ENCODE results near the gene GAS2. TPM values are rescaled to one million over a fixed set of nuclear protein-coding genes. Genes with fewer than 3 reads are reported as not detected.

GAS2 gene
- 13.0 TPM for total RNA-seq

GRCh38 chr11:22666325-22666687, at the start of gene GAS2:
GAS2 (plus strand) TSS chr11:22666611; CDS start chr11:22674870, 8,259 bp downstream.

DNA sequence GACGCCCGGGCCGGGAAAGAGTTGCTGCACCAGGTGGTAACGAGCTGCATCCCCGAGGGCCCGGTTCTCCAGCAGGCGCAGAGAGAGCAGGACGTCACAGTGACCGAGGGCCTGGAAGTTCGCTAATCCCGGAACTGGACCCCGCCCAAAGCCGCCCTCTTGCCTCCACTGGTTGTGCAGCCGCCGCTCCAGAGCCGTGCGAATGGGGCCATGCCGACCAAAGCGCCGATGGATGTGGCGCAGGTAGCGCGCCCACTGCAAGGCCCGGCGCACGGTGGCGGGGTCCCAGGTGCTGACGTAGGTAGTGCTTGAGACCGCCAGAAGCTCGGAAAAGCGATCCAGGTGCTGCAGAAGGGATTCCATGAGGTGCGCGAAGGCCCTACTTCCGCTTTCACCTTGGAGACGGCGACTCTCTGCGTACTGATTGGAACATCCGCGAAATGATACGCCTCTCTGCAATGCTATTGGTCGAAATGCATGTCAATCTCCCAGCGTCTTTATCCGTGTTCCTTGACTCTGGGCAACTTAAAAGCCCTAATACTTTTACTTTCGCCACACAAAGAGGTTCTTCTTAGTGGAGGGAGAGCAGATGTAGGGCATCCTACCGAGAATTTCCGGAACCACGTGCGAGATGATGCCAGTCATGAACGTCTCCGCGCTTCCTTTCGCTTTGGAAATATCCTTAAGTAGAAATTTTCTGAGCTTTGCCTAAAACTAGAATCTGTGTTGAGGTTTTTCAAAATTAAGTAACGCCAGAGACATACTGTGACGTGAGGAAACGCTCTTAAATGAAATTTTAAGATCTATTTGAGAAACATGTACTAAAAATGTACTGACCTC, 40.7 kb upstream of the GAS2 start, which contains the start of gene FANCF:
Gene FANCF (minus strand): TSS at position 376 of the 840 bp plus-strand sequence. CDS start 13 bp downstream, at position 363.

GRCh38 chr11:22829231-22830081, 163.0 kb downstream of the GAS2 start, which contains the start of gene SVIP:
SVIP (minus strand) TSS chr11:22829801; CDS start chr11:22829748, 53 bp downstream.

DNA sequence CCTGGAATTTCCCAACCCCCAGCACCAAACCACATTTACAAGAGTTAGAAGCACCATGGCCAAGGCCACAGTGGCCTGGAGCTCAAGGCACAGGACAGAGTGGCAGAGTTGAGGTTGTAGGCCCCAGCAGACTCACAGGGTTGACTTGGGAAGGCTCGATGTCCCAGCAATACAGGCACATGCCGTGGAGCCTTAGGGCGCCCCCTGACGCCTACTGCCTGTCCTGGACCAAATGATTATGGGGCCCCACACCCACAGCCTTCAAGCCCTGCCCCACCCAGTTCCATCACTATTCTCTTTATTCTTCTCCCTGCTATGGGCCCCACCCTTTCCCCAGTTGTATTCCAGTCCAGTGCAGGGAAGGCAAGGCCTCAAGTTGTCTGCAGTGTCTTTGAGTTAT, 193.8 kb downstream of the GAS2 start, which contains the start of gene CCDC179:
Gene CCDC179 (minus strand): TSS at position 234 of the 400 bp plus-strand sequence. CDS start 53 bp downstream, at position 181.

Small RNA genes lying within 50 kb of the gene (small RNA-seq; reads per million reads assigned to genes)
- not detected for gene RNA5SP338 (ENCODE audit: low replicate concordance)

Other genes with a start within 250 kb of the GAS2 start
- 17.9 TPM for gene FANCF, start 40.8 kb upstream of the GAS2 start, total RNA-seq
- 10.3 TPM for gene SVIP, start 163.2 kb downstream of the GAS2 start, total RNA-seq
- gene CCDC179, start 193.9 kb downstream of the GAS2 start, total RNA-seq = not detected

Measured in metanephros (tissue), 2 donors.